HCT116 (cell line): ENCODE results near the gene CELF2. TPM values are rescaled to one million over a fixed set of nuclear protein-coding genes. Genes with fewer than 3 reads are reported as not detected.

Experiments used
- ATAC-seq: fragments of 200-7000 bp; cut with Tn5 transposase; 2 replicates; pipeline ENCODE4 v1.9.1; 2020; ENCODE audit warnings: mild to moderate bottlenecking, moderate library complexity
- BruUV-seq: library from RNA; stranded (reverse); fragments of 400-500 nt; replicated peaks from 2 replicates; lab custom pipeline; 2021; lab: Mats Ljungman, UMichigan
- CTCF ChIA-PET: fragments of 300-600 bp; sonication (Branson Sonifier 250); formaldehyde crosslinking; loops from one replicate; lab custom pipeline; 2021; ENCODE audit warnings: antibody characterized with exemption; lab: Charles Lee
- POLR2A ChIA-PET: fragments of 300-600, 350-600 bp; sonication (Branson Sonifier 250); formaldehyde crosslinking; loops from one replicate; lab custom pipeline; 2021; ENCODE audit warnings: antibody characterized with exemption; lab: Charles Lee
- RAD21 ChIA-PET, 2 experiments: fragments of 300-600 bp; sonication (Branson Sonifier 250); formaldehyde crosslinking; loops; one replicate each; lab custom pipeline; 2023; ENCODE audit warnings: low total read pairs in 2 of 2; ENCODE audit not compliant: uncharacterized antibody in 2 of 2, unreplicated experiment in 2 of 2, low non-redundant PET in 1 of 2; lab: Charles Lee
- DNase-seq: peaks from one replicate; pipeline ENCODE4 v3.0.0-alpha.2; 2010; ENCODE audit warnings: low read depth, low spot score
- H2AFZ ChIP-seq: fragments of 200-600 bp; shearing (Covaris generic), sonication (generic); 2 replicates; pipeline ENCODE4 v1.6.1; 2017; ENCODE audit warnings: low read depth, mixed run types, mixed read lengths, antibody characterized with exemption, low read length; ENCODE audit not compliant: poor library complexity, severe bottlenecking
- H3K27ac ChIP-seq: 2 replicates; pipeline ENCODE4 v1.5.1; 2012; ENCODE audit warnings: low read depth, low read length
- H3K27me3 ChIP-seq: fragments of 200-600 bp; sonication (generic); 2 replicates; pipeline ENCODE4 v1.6.1; 2016; ENCODE audit warnings: mixed run types, low read length, mixed read lengths; ENCODE audit not compliant: insufficient read depth
- H3K36me3 ChIP-seq, 2 experiments: fragments of 200-500 bp in 1 of 2; fragments of 200-600 bp in 1 of 2; sonication (Bioruptor generic) in 1 of 2; sonication (generic) in 1 of 2; 2 replicates each; pipeline versions ENCODE4 v1.5.1 to v1.6.1; 2014 to 2016; ENCODE audit warnings: low read length in 2 of 2, inconsistent platforms in 1 of 2, mixed read lengths in 1 of 2, mixed run types in 1 of 2; ENCODE audit not compliant: insufficient read depth in 2 of 2, control insufficient read depth in 1 of 2
- H3K4me1 ChIP-seq, 2 experiments: fragments of 200-600 bp in 1 of 2; sonication (generic) in 1 of 2; 2 replicates each; pipeline versions ENCODE4 v1.5.1 to v1.6.1; 2012 to 2017; ENCODE audit warnings: low read length in 2 of 2, inconsistent platforms in 1 of 2, mild to moderate bottlenecking in 1 of 2, mixed read lengths in 1 of 2, mixed run types in 1 of 2, moderate library complexity in 1 of 2; ENCODE audit not compliant: insufficient read depth in 2 of 2, control insufficient read depth in 1 of 2
- H3K4me2 ChIP-seq: fragments of 200-600 bp; sonication (generic); 2 replicates; pipeline ENCODE4 v1.6.1; 2017; ENCODE audit warnings: mixed run types, low read length, mixed read lengths
- H3K4me3 ChIP-seq, 2 experiments: fragments of 200-600 bp in 1 of 2; sonication (generic) in 1 of 2; replicated peaks in 1 of 2; 2 replicates each; pipeline ENCODE4 v1.5.1; 2011 to 2016; ENCODE audit warnings: low read length in 2 of 2, control low read depth in 1 of 2, low read depth in 1 of 2, mild to moderate bottlenecking in 1 of 2, mixed read lengths in 1 of 2, mixed run types in 1 of 2
- H3K79me2 ChIP-seq: fragments of 200-600 bp; sonication (generic); 2 replicates; pipeline ENCODE4 v1.6.1; 2017; ENCODE audit warnings: mild to moderate bottlenecking, mixed run types, low read length, moderate library complexity, mixed read lengths; ENCODE audit not compliant: insufficient read depth
- H3K9ac ChIP-seq: fragments of 200-600 bp; sonication (generic); 2 replicates; pipeline ENCODE4 v1.6.1; 2016; ENCODE audit warnings: low read length, mixed read lengths
- H3K9me2 ChIP-seq: fragments of 200-600 bp; sonication (generic), shearing (Covaris generic); 2 replicates; pipeline ENCODE4 v1.6.1; 2017; ENCODE audit warnings: mixed run types, mild to moderate bottlenecking, moderate library complexity; ENCODE audit not compliant: insufficient read depth
- H3K9me3 ChIP-seq, 2 experiments: fragments of 200-500 bp in 1 of 2; fragments of 200-600 bp in 1 of 2; sonication (Bioruptor generic) in 1 of 2; sonication (generic) in 1 of 2; 2 replicates each; pipeline ENCODE4 v1.6.1; 2014 to 2017; ENCODE audit warnings: low read length in 2 of 2, mixed read lengths in 2 of 2, inconsistent platforms in 1 of 2, low read depth in 1 of 2, mild to moderate bottlenecking in 1 of 2, mixed run types in 1 of 2, moderate library complexity in 1 of 2; ENCODE audit not compliant: control insufficient read depth in 1 of 2, insufficient read depth in 1 of 2
- H4K20me1 ChIP-seq: fragments of 200-600 bp; sonication (generic), shearing (Covaris generic); 2 replicates; pipeline ENCODE4 v1.6.1; 2017; ENCODE audit warnings: mixed run types, mild to moderate bottlenecking, moderate library complexity; ENCODE audit not compliant: insufficient read depth
- ATF3 ChIP-seq: IDR thresholded peaks from 2 replicates; pipeline ENCODE4 v1.6.1; 2012
- CBX3 ChIP-seq: IDR thresholded peaks from 2 replicates; pipeline ENCODE4 v1.6.1; 2012; ENCODE audit warnings: low read depth
- CEBPB ChIP-seq: IDR thresholded peaks from 2 replicates; pipeline ENCODE4 v1.6.1; 2012; ENCODE audit warnings: low read depth
- CTCF ChIP-seq, 3 experiments: fragments of 200-600 bp in 1 of 3; sonication (generic) in 1 of 3; IDR thresholded peaks in 2 of 3; conservative IDR thresholded peaks in 1 of 3; 2 replicates each; pipeline ENCODE4 v1.5.1; 2012 to 2017; ENCODE audit warnings: low read depth in 2 of 3, low read length in 2 of 3, antibody characterized with exemption in 1 of 3, borderline replicate concordance in 1 of 3, control low read depth in 1 of 3, mild to moderate bottlenecking in 1 of 3, mixed read lengths in 1 of 3, mixed run types in 1 of 3, moderate library complexity in 1 of 3; ENCODE audit not compliant: insufficient read depth in 1 of 3
- EGR1 ChIP-seq: IDR thresholded peaks from 2 replicates; pipeline ENCODE4 v1.6.1; 2012; ENCODE audit warnings: low read depth
- ELF1 ChIP-seq: IDR thresholded peaks from 2 replicates; pipeline ENCODE4 v1.6.1; 2012; ENCODE audit warnings: low read depth, borderline replicate concordance
- FOSL1 ChIP-seq: IDR thresholded peaks from 2 replicates; pipeline ENCODE4 v1.6.1; 2012; ENCODE audit warnings: low read depth
- JUND ChIP-seq: IDR thresholded peaks from 2 replicates; pipeline ENCODE4 v1.6.1; 2012
- POLR2A ChIP-seq: IDR thresholded peaks from 2 replicates; pipeline ENCODE4 v1.7.0; 2011; ENCODE audit warnings: borderline replicate concordance; ENCODE audit not compliant: insufficient read depth, insufficient read length; ENCODE audit errors: extremely low read depth
- POLR2AphosphoS5 ChIP-seq: IDR thresholded peaks from 2 replicates; pipeline ENCODE4 v1.6.1; 2011; ENCODE audit warnings: mild to moderate bottlenecking, low read depth, low read length, moderate library complexity
- RAD21 ChIP-seq: IDR thresholded peaks from 2 replicates; pipeline ENCODE4 v1.6.1; 2012; ENCODE audit warnings: low read depth, mild to moderate bottlenecking
- SIN3A ChIP-seq: IDR thresholded peaks from 2 replicates; pipeline ENCODE4 v1.6.1; 2012; ENCODE audit warnings: low read depth
- SP1 ChIP-seq: IDR thresholded peaks from 2 replicates; pipeline ENCODE4 v1.6.1; 2012; ENCODE audit warnings: low read depth
- SRF ChIP-seq: IDR thresholded peaks from 2 replicates; pipeline ENCODE4 v1.6.1; 2012; ENCODE audit warnings: low read depth
- YY1 ChIP-seq: IDR thresholded peaks from 2 replicates; pipeline ENCODE4 v1.6.1; 2011; ENCODE audit warnings: low read length, low read depth, moderate library complexity, mild to moderate bottlenecking; ENCODE audit not compliant: insufficient replicate concordance; ENCODE audit errors: extremely low read depth
- ZFX ChIP-seq: fragments of 450-650 bp; IDR thresholded peaks from 2 replicates; pipeline ENCODE4 v1.6.1; 2017
- ZNF274 ChIP-seq: fragments of 200-500 bp; sonication (Bioruptor generic); IDR thresholded peaks from 2 replicates; pipeline ENCODE4 v1.6.1; 2014; ENCODE audit warnings: mild to moderate bottlenecking, low read depth, low read length, inconsistent platforms
- intact Hi-C: fragments of 100-400 bp; cut with micrococcal nuclease; formaldehyde crosslinking; loops from 2 replicates; pipeline ENCODE4 v1.10.0; 2022
- total RNA-seq: library from RNA; stranded (reverse); gene quantifications from one replicate; pipeline ENCODE4 v1.2.1, GENCODE V29; 2021; ENCODE audit not compliant: unreplicated experiment
- TF ChIP-seq, protein P1 (sequence below): IDR thresholded peaks from 2 replicates; pipeline ENCODE4 v1.6.1; 2012
- TF ChIP-seq, protein P2 (sequence below): IDR thresholded peaks from 2 replicates; pipeline ENCODE4 v1.6.1; 2011; ENCODE audit warnings: mild to moderate bottlenecking, low read length, moderate library complexity; ENCODE audit not compliant: insufficient replicate concordance; ENCODE audit errors: extremely low read depth
- TF ChIP-seq, protein P3 (sequence below): IDR thresholded peaks from 2 replicates; pipeline ENCODE4 v1.6.1; 2012; ENCODE audit warnings: low read depth

Gene CELF2
- total RNA-seq, 1 experiment from 2014 or later = 0.66 TPM

DNA sequence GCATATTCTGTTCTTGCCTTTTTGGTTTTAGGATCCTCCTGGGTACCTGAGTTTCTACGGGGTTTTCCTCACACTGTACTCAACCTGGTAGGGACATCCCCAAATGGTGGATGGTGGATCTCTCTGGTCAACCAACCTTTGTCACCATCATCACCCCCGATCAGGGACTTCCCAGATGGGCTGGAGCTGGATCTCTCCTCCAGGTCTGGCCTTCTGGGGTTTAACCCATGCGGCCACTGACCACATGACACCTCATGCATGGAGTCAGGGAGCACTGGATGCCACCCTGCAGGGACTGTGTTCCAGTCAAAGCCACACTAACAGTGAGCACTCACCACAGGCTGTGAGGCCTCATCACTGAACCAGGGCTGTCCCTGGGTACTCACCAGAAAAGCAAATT, 80.0 kb downstream of the CELF2 start:
- Histone ChIP-seq H3K9ac (no peak overlapping the region), H2AFZ (no peak overlapping the region), H3K9me2 (no peaks in the 10 kb centered on the region), H3K27ac (no peak overlapping the region), H3K4me1 (no peaks in the 10 kb centered on the region), H3K4me3 (no peak overlapping the region), H3K79me2 (no peaks in the 10 kb centered on the region), H3K36me3 (no peaks in the 10 kb centered on the region), H4K20me1 (no peaks in the 10 kb centered on the region), H3K9me3 (no peaks in the 10 kb centered on the region; a peak in 2 of 4 replicates), H3K4me2 (no peak overlapping the region), H3K27me3 (no peaks in the 10 kb centered on the region)
- ChIA-PET RAD21 (no interaction called here), CTCF (no interaction called here), POLR2A (no interaction called here)
- TF ChIP-seq ZNF274 = no peak
- TF ChIP-seq POLR2A = no peak
- TF ChIP-seq, protein P1, sequence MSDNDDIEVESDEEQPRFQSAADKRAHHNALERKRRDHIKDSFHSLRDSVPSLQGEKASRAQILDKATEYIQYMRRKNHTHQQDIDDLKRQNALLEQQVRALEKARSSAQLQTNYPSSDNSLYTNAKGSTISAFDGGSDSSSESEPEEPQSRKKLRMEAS = no peak
- TF ChIP-seq EGR1 = no peak
- TF ChIP-seq ELF1 = no peak
- no peak for TF ChIP-seq ZFX
- no peak for TF ChIP-seq POLR2AphosphoS5
- TF ChIP-seq CEBPB = no peak
- no peak for TF ChIP-seq SP1
- no peak for TF ChIP-seq SRF
- TF ChIP-seq SIN3A = no peak
- TF ChIP-seq JUND = no peak
- TF ChIP-seq, protein P2, sequence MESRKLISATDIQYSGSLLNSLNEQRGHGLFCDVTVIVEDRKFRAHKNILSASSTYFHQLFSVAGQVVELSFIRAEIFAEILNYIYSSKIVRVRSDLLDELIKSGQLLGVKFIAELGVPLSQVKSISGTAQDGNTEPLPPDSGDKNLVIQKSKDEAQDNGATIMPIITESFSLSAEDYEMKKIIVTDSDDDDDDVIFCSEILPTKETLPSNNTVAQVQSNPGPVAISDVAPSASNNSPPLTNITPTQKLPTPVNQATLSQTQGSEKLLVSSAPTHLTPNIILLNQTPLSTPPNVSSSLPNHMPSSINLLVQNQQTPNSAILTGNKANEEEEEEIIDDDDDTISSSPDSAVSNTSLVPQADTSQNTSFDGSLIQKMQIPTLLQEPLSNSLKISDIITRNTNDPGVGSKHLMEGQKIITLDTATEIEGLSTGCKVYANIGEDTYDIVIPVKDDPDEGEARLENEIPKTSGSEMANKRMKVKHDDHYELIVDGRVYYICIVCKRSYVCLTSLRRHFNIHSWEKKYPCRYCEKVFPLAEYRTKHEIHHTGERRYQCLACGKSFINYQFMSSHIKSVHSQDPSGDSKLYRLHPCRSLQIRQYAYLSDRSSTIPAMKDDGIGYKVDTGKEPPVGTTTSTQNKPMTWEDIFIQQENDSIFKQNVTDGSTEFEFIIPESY = no peak
- TF ChIP-seq, protein P3, sequence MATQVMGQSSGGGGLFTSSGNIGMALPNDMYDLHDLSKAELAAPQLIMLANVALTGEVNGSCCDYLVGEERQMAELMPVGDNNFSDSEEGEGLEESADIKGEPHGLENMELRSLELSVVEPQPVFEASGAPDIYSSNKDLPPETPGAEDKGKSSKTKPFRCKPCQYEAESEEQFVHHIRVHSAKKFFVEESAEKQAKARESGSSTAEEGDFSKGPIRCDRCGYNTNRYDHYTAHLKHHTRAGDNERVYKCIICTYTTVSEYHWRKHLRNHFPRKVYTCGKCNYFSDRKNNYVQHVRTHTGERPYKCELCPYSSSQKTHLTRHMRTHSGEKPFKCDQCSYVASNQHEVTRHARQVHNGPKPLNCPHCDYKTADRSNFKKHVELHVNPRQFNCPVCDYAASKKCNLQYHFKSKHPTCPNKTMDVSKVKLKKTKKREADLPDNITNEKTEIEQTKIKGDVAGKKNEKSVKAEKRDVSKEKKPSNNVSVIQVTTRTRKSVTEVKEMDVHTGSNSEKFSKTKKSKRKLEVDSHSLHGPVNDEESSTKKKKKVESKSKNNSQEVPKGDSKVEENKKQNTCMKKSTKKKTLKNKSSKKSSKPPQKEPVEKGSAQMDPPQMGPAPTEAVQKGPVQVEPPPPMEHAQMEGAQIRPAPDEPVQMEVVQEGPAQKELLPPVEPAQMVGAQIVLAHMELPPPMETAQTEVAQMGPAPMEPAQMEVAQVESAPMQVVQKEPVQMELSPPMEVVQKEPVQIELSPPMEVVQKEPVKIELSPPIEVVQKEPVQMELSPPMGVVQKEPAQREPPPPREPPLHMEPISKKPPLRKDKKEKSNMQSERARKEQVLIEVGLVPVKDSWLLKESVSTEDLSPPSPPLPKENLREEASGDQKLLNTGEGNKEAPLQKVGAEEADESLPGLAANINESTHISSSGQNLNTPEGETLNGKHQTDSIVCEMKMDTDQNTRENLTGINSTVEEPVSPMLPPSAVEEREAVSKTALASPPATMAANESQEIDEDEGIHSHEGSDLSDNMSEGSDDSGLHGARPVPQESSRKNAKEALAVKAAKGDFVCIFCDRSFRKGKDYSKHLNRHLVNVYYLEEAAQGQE = no peak
- TF ChIP-seq FOSL1 = no peak
- TF ChIP-seq YY1 = no peak
- no peak for TF ChIP-seq CBX3
- no peak for TF ChIP-seq CTCF (IDR thresholded peaks at IDR 0.05 in 2 of 3, conservative IDR thresholded peaks at IDR 0.05 in 1 of 3; ENCODE audit: borderline replicate concordance in 1 of 3, insufficient read depth in 1 of 3, low read depth in 2 of 3, low read length in 2 of 3)
- TF ChIP-seq ATF3 = no peak
- TF ChIP-seq RAD21 = no peak
- intact Hi-C loops = no loop called here
- DNase-seq (no peak), ATAC-seq (no peak)
- no TSS peak for BruUV-seq
